Neural crest cell (in vitro differentiated cells): ENCODE measurements around the gene UMODL1. TPM values are rescaled to one million over a fixed set of nuclear protein-coding genes. Genes with fewer than 3 reads are reported as not detected.

Source experiments
- DNase-seq: peaks from one replicate; pipeline ENCODE4 v3.0.0; 2021; ENCODE audit warnings: low read depth, mixed read lengths, low spot score
- H3K27ac Mint-ChIP-seq: one replicate; pipeline ENCODE4 v1.8.0; 2021; ENCODE audit warnings: mild to moderate bottlenecking, mixed read lengths; ENCODE audit not compliant: unreplicated experiment
- H3K27me3 Mint-ChIP-seq: 2 replicates; pipeline ENCODE4 v1.8.0; 2021; ENCODE audit warnings: low read depth, mild to moderate bottlenecking, mixed read lengths
- H3K36me3 Mint-ChIP-seq: 2 replicates; pipeline ENCODE4 v1.8.0; 2021; ENCODE audit warnings: low read depth, mild to moderate bottlenecking, mixed read lengths
- H3K4me1 Mint-ChIP-seq: 2 replicates; pipeline ENCODE4 v1.8.0; 2021; ENCODE audit warnings: mixed read lengths
- H3K4me3 Mint-ChIP-seq: one replicate; pipeline ENCODE4 v1.8.0; 2021; ENCODE audit warnings: mild to moderate bottlenecking, mixed read lengths
- H3K9me3 Mint-ChIP-seq: 2 replicates; pipeline ENCODE4 v1.8.0; 2021; ENCODE audit warnings: mixed read lengths
- CTCF ChIP-seq: fragments of 200-600 bp; sonication (generic); conservative IDR thresholded peaks from 2 replicates; pipeline ENCODE4 v1.5.0; 2021; ENCODE audit warnings: antibody characterized with exemption, mild to moderate bottlenecking
- total RNA-seq: library from RNA; stranded (reverse); gene quantifications from 2 replicates; pipeline ENCODE4 v1.2.1, GENCODE V29; 2021

The UMODL1 gene
- total RNA-seq, 1 donor from 2014 or later: not detected

- Mint-ChIP-seq H3K27ac (peak overlapping the region; percentile 82), H3K36me3 (no peaks in the 10 kb centered on the region), H3K4me1 (peaks cover 53% of the 10 kb centered on the region), H3K9me3 (no peaks in the 10 kb centered on the region), H3K4me3 (no peak overlapping the region), H3K27me3 (no peaks in the 10 kb centered on the region)
- no peak for TF ChIP-seq CTCF
- DNase-seq: no peak
These were observed 90.4 kb downstream of the UMODL1 start for GRCh38 chr21:42161401-42161955.

- H3K4me3 Mint-ChIP-seq: no peak overlapping the region
- no peaks in the 10 kb centered on the region for H3K36me3 Mint-ChIP-seq
- peak overlapping the region; percentile 82 for H3K27ac Mint-ChIP-seq
- H3K4me1 Mint-ChIP-seq: peaks cover 52% of the 10 kb centered on the region
- H3K9me3 Mint-ChIP-seq: no peaks in the 10 kb centered on the region
- no peak for DNase-seq
- no peak for TF ChIP-seq CTCF
- no peaks in the 10 kb centered on the region for H3K27me3 Mint-ChIP-seq
These were observed 91.0 kb downstream of the UMODL1 start for GRCh38 chr21:42161956-42162681.

GRCh38 chr21:42162831-42163510 is 91.9 kb downstream of the UMODL1 start:
- H3K27ac Mint-ChIP-seq: peak overlapping the region; percentile 41
- no peak for TF ChIP-seq CTCF
- DNase-seq: no peak
- H3K4me3 Mint-ChIP-seq: no peak overlapping the region
- H3K27me3 Mint-ChIP-seq: no peaks in the 10 kb centered on the region
- H3K4me1 Mint-ChIP-seq: peaks cover 51% of the 10 kb centered on the region
- no peaks in the 10 kb centered on the region for H3K9me3 Mint-ChIP-seq
- H3K36me3 Mint-ChIP-seq: no peaks in the 10 kb centered on the region

GRCh38 chr21:42163511-42163863 is 92.4 kb downstream of the UMODL1 start:
- no peaks in the 10 kb centered on the region for H3K27me3 Mint-ChIP-seq
- no peak overlapping the region for H3K27ac Mint-ChIP-seq
- H3K4me1 Mint-ChIP-seq: peaks cover 51% of the 10 kb centered on the region
- H3K4me3 Mint-ChIP-seq: no peak overlapping the region
- DNase-seq: no peak
- no peaks in the 10 kb centered on the region for H3K36me3 Mint-ChIP-seq
- H3K9me3 Mint-ChIP-seq: no peaks in the 10 kb centered on the region
- TF ChIP-seq CTCF: no peak

- H3K27me3 Mint-ChIP-seq: no peaks in the 10 kb centered on the region
- no peaks in the 10 kb centered on the region for H3K36me3 Mint-ChIP-seq
- peak overlapping the region; percentile 7 for H3K4me3 Mint-ChIP-seq
- no peak overlapping the region for H3K27ac Mint-ChIP-seq
- peak; percentile 44 for DNase-seq
- TF ChIP-seq CTCF: peak; percentile 46
- H3K9me3 Mint-ChIP-seq: no peaks in the 10 kb centered on the region
- H3K4me1 Mint-ChIP-seq: peaks cover 47% of the 10 kb centered on the region
These were observed 93.1 kb downstream of the UMODL1 start for GRCh38 chr21:42164064-42164789.
